Aorta (tissue), 5 donors: Measurements from ENCODE around the gene PFKP. TPM values are rescaled to one million over a fixed set of nuclear protein-coding genes. Genes with fewer than 3 reads are reported as not detected.
A peak's percentile ranks its signal among the peaks of the same experiment; 100 is the strongest.

ENCODE experiments used
- ATAC-seq: fragments of 200-7000 bp; cut with Tn5 transposase; one replicate; pipeline ENCODE4 v1.9.1; 2022; ENCODE audit warnings: moderate library complexity; ENCODE audit not compliant: low FRiP score
- DNase-seq, 2 donors: peaks; one replicate each; pipeline ENCODE4 v3.0.0-alpha.2; 2020
- H3K27ac ChIP-seq, 2 donors: one replicate each; pipeline ENCODE4 v1.5.1; 2013; ENCODE audit warnings: low read length in 2 of 2, mild to moderate bottlenecking in 2 of 2, moderate library complexity in 2 of 2, control low read depth in 1 of 2, inconsistent platforms in 1 of 2, low read depth in 1 of 2
- H3K27me3 ChIP-seq, 2 donors: one replicate each; pipeline ENCODE4 v1.6.1; 2013; ENCODE audit warnings: control low read depth in 1 of 2, low read length in 1 of 2, mild to moderate bottlenecking in 1 of 2, moderate library complexity in 1 of 2; ENCODE audit not compliant: insufficient read depth in 2 of 2, control insufficient read depth in 1 of 2
- H3K36me3 ChIP-seq, 2 donors: one replicate each; pipeline ENCODE4 v1.6.1; 2013; ENCODE audit warnings: control low read depth in 1 of 2, low read length in 1 of 2, mild to moderate bottlenecking in 1 of 2; ENCODE audit not compliant: insufficient read depth in 2 of 2, control insufficient read depth in 1 of 2
- H3K4me1 ChIP-seq, 2 donors: one replicate each; pipeline ENCODE4 v1.6.1; 2013; ENCODE audit warnings: low read length in 2 of 2, control low read depth in 1 of 2, mild to moderate bottlenecking in 1 of 2, moderate library complexity in 1 of 2; ENCODE audit not compliant: insufficient read depth in 2 of 2, control insufficient read depth in 1 of 2
- H3K4me3 ChIP-seq, 2 donors: one replicate each; pipeline ENCODE4 v1.5.1; 2013; ENCODE audit warnings: low read length in 2 of 2, control low read depth in 1 of 2, mild to moderate bottlenecking in 1 of 2
- H3K9me3 ChIP-seq: one replicate; pipeline ENCODE4 v1.6.1; 2013; ENCODE audit warnings: mild to moderate bottlenecking, low read length; ENCODE audit not compliant: control insufficient read depth
- WGBS, 2 donors: extraction: QIAGEN DNeasy Blood & Tissue Kit; methylation state at CpG; one replicate each; pipeline ENCODE4 v1.1.7; 2013; 5-methylcytosine and 5-hydroxymethylcytosine counted together
- intact Hi-C, 2 donors: fragments of 100-400 bp; cut with DNase I; formaldehyde crosslinking; loops; one replicate each; pipeline versions ENCODE4 v1.14.2 to v1.15.0; 2022
- polyA plus RNA-seq, 2 donors: library from polyadenylated mRNA; stranded (reverse); fragments of 200-250 nt; gene quantifications; one replicate each; pipeline ENCODE4 v1.2.3, GENCODE V29; 2013
- total RNA-seq, 2 donors: library from RNA; stranded (reverse); fragmentation: NEBNext Ultra II Directional; extraction: Animal tissue kit (Norgen Biotek cat#: 25700); gene quantifications; one replicate each; pipeline ENCODE4 v1.2.1, GENCODE V29; 2021
- donor health status: healthy with polysubstance abuse.
- donor health status: Bipolar disorder and iron deficiency.
- donor health status: DM: no; HTN: no; CAD: no.
- donor health status: DM: no; HTN: no; CAD: no.
- donor health status: DM: yes; HTN: yes; CAD: no.

PFKP gene
- total and polyA plus RNA-seq, 4 donors, result 40.3 to 167 (median 119) TPM

- intact Hi-C loops, result no loop called here
- H3K27me3 ChIP-seq, result no peaks in the 10 kb centered on the region
- H3K27ac ChIP-seq, result no peak overlapping the region
- no peaks in the 10 kb centered on the region for H3K9me3 ChIP-seq
- DNase-seq, result no peak
- 96% methylated on average over 12 of the region's 12 CpGs for WGBS, 2 donors
- H3K4me1 ChIP-seq, result peaks cover 0 to 2% of the 10 kb centered on the region in 2 donors
- no peak overlapping the region for H3K4me3 ChIP-seq
- ATAC-seq, result no peak
- peaks cover 0 to 10% of the 10 kb centered on the region in 2 donors for H3K36me3 ChIP-seq
Measured at GRCh38 chr10:3117486-3117885, 50.1 kb downstream of the PFKP start.

GRCh38 chr10:3118641-3119091 is 51.3 kb downstream of the PFKP start:
- peak in 1 of 2 donors; percentile 36 for DNase-seq
- intact Hi-C loops, result no loop called here
- peaks cover 0 to 5% of the 10 kb centered on the region in 2 donors for H3K36me3 ChIP-seq
- H3K27me3 ChIP-seq, result no peaks in the 10 kb centered on the region
- no peak overlapping the region for H3K4me3 ChIP-seq
- no peaks in the 10 kb centered on the region for H3K9me3 ChIP-seq
- 91 to 95% methylated on average over 32 of the region's 32 CpGs for WGBS, 2 donors
- H3K4me1 ChIP-seq, result peaks cover 0 to 2% of the 10 kb centered on the region in 2 donors
- no peak overlapping the region for H3K27ac ChIP-seq
- ATAC-seq, result no peak

GRCh38 chr10:3119796-3120459 is 52.6 kb downstream of the PFKP start:
- Histone ChIP-seq H3K27ac (peak overlapping the region in 1 of 2 donors; percentile 81), H3K4me3 (no peak overlapping the region)
- peak in 1 of 2 donors; percentile 61 for DNase-seq

GRCh38 chr10:3122034-3122433 is 54.7 kb downstream of the PFKP start:
- H3K27ac ChIP-seq, result no peak overlapping the region
- H3K4me1 ChIP-seq, result peaks cover 0 to 2% of the 10 kb centered on the region in 2 donors
- intact Hi-C loops, result no loop called here
- no peaks in the 10 kb centered on the region for H3K9me3 ChIP-seq
- H3K27me3 ChIP-seq, result no peaks in the 10 kb centered on the region
- H3K36me3 ChIP-seq, result peaks cover 0 to 3% of the 10 kb centered on the region in 2 donors
- no peak for ATAC-seq
- no peak overlapping the region for H3K4me3 ChIP-seq
- peak in 1 of 2 donors; percentile 13 for DNase-seq
- 88 to 89% methylated on average over 14 of the region's 14 CpGs for WGBS, 2 donors

More at GRCh38 chr10:3119796-3120459, 52.6 kb downstream of the PFKP start:
- no peak for ATAC-seq
- Histone ChIP-seq H3K9me3 (no peaks in the 10 kb centered on the region), H3K36me3 (peaks cover 0 to 3% of the 10 kb centered on the region in 2 donors), H3K27me3 (no peaks in the 10 kb centered on the region), H3K4me1 (peaks cover 0 to 2% of the 10 kb centered on the region in 2 donors)
- intact Hi-C loops, result no loop called here
- 21% methylated on average over 31 of the region's 31 CpGs for WGBS, 2 donors

- Histone ChIP-seq H3K36me3 (peaks cover 0 to 1% of the 10 kb centered on the region in 2 donors), H3K4me3 (no peak overlapping the region), H3K4me1 (peaks cover 0 to 2% of the 10 kb centered on the region in 2 donors), H3K27me3 (no peaks in the 10 kb centered on the region), H3K27ac (no peak overlapping the region), H3K9me3 (no peaks in the 10 kb centered on the region)
- DNase-seq (peak in 1 of 2 donors; percentile 24), ATAC-seq (no peak)
- 93 to 95% methylated on average over 27 of the region's 27 CpGs for WGBS, 2 donors
- intact Hi-C loops, result no loop called here
Measured at GRCh38 chr10:3122486-3123205, 55.3 kb downstream of the PFKP start.

- peaks cover 0 to 2% of the 10 kb centered on the region in 2 donors for H3K4me1 ChIP-seq
- H3K27me3 ChIP-seq, result no peaks in the 10 kb centered on the region
- DNase-seq, result peak in 1 of 2 donors; percentile 42
- H3K4me3 ChIP-seq, result no peak overlapping the region
- intact Hi-C loops, result no loop called here
- peaks cover 0 to 1% of the 10 kb centered on the region in 2 donors for H3K36me3 ChIP-seq
- 80 to 84% methylated on average over 32 of the region's 32 CpGs for WGBS, 2 donors
- no peak overlapping the region for H3K27ac ChIP-seq
- H3K9me3 ChIP-seq, result no peaks in the 10 kb centered on the region
- no peak for ATAC-seq
Measured at GRCh38 chr10:3123571-3124411, 56.4 kb downstream of the PFKP start.

GRCh38 chr10:3124412-3125175 is 57.2 kb downstream of the PFKP start:
- Histone ChIP-seq H3K27ac (no peak overlapping the region), H3K36me3 (peaks cover 0 to 1% of the 10 kb centered on the region in 2 donors), H3K4me1 (peaks cover 0 to 1% of the 10 kb centered on the region in 2 donors), H3K4me3 (no peak overlapping the region), H3K9me3 (no peaks in the 10 kb centered on the region), H3K27me3 (no peaks in the 10 kb centered on the region)
- intact Hi-C loops, result no loop called here
- 93 to 95% methylated on average over 40 of the region's 40 CpGs for WGBS, 2 donors
- no peak for ATAC-seq
- peak in 1 of 2 donors; percentile 44 for DNase-seq
